Caco-2 (cell line): ENCODE measurements around the gene C16orf54. TPM values are rescaled to one million over a fixed set of nuclear protein-coding genes. Genes with fewer than 3 reads are reported as not detected.
"Not testable (repeated sequence)": the region's sequence is repeated elsewhere in the genome, so short reads cannot be mapped to it uniquely, and the experiment has no call there.

Experiments
- BruUV-seq: library from RNA; stranded (reverse); fragments of 400-500 nt; replicated peaks from 2 replicates; lab custom pipeline; 2021; lab: Mats Ljungman, UMichigan
- CTCF ChIA-PET: fragments of 300-600 bp; sonication (Branson Sonifier 250); formaldehyde crosslinking; loops from one replicate; lab custom pipeline; 2022; ENCODE audit warnings: antibody characterized with exemption; lab: Charles Lee
- POLR2A ChIA-PET: fragments of 300-600 bp; sonication (Branson Sonifier 250); formaldehyde crosslinking; loops from one replicate; lab custom pipeline; 2022; ENCODE audit warnings: antibody characterized with exemption; lab: Charles Lee
- DNase-seq, 2 experiments: peaks; one replicate each; pipeline versions ENCODE4 v3.0.0 to v3.0.0-alpha.2; 2020 to 2022
- H3K27me3 ChIP-seq: replicated peaks from 2 replicates; pipeline ENCODE4 v1.6.0; 2011; ENCODE audit warnings: low read length; ENCODE audit not compliant: control insufficient read depth, insufficient read depth
- H3K36me3 ChIP-seq: 2 replicates; pipeline ENCODE4 v1.5.1; 2011; ENCODE audit warnings: low read length; ENCODE audit not compliant: control insufficient read depth, insufficient read depth
- H3K4me1 ChIP-seq: fragments of 250-450 bp; sonication (Bioruptor Pico); 2 replicates; pipeline ENCODE4 v1.5.1; 2020; ENCODE audit warnings: mild to moderate bottlenecking
- H3K4me3 ChIP-seq: 2 replicates; pipeline ENCODE4 v1.5.1; 2011; ENCODE audit warnings: low read depth, mild to moderate bottlenecking, control low read depth, low read length
- H3K9me3 ChIP-seq: fragments of 250-450 bp; sonication (Bioruptor Pico); 2 replicates; pipeline ENCODE4 v1.5.1; 2020; ENCODE audit warnings: mild to moderate bottlenecking, moderate library complexity
- H3K27ac Mint-ChIP-seq: one replicate; pipeline ENCODE4 v1.8.0; 2022; ENCODE audit warnings: mixed read lengths; ENCODE audit not compliant: unreplicated experiment
- H3K27me3 Mint-ChIP-seq: one replicate; pipeline ENCODE4 v1.8.0; 2022; ENCODE audit warnings: mixed read lengths; ENCODE audit not compliant: insufficient read depth, unreplicated experiment
- H3K36me3 Mint-ChIP-seq: one replicate; pipeline ENCODE4 v1.8.0; 2022; ENCODE audit warnings: mild to moderate bottlenecking, mixed read lengths; ENCODE audit not compliant: insufficient read depth, unreplicated experiment
- H3K4me1 Mint-ChIP-seq: one replicate; pipeline ENCODE4 v1.8.0; 2022; ENCODE audit warnings: low read depth, mixed read lengths; ENCODE audit not compliant: unreplicated experiment
- H3K4me3 Mint-ChIP-seq: one replicate; pipeline ENCODE4 v1.8.0; 2022; ENCODE audit warnings: mild to moderate bottlenecking, moderate library complexity, mixed read lengths; ENCODE audit not compliant: unreplicated experiment
- H3K9me3 Mint-ChIP-seq: one replicate; pipeline ENCODE4 v1.8.0; 2022; ENCODE audit warnings: mixed read lengths; ENCODE audit not compliant: unreplicated experiment
- intact Hi-C: fragments of 100-400 bp; cut with micrococcal nuclease; formaldehyde crosslinking; loops from one replicate; pipeline ENCODE4 v1.10.0; 2022; ENCODE audit not compliant: unreplicated experiment
- total RNA-seq: library from RNA; stranded (reverse); gene quantifications from 2 replicates; pipeline ENCODE4 v1.2.3, GENCODE V29; 2022
- TF ChIP-seq, protein P1 (sequence below), 2 experiments: fragments of 200-600 bp in 1 of 2; IDR thresholded peaks; 1 replicate in 1 of 2; 2 replicates in 1 of 2; pipeline versions ENCODE4 v1.5.1 to v1.8.0; 2011 to 2022; ENCODE audit warnings: antibody characterized with exemption in 1 of 2, control low read depth in 1 of 2, inconsistent platforms in 1 of 2, low read depth in 1 of 2, low read length in 1 of 2, mild to moderate bottlenecking in 1 of 2, moderate library complexity in 1 of 2; ENCODE audit not compliant: insufficient read depth in 1 of 2, severe bottlenecking in 1 of 2, unreplicated experiment in 1 of 2

Gene C16orf54
- total RNA-seq, 1 experiment from 2014 or later, result not detected

DNA sequence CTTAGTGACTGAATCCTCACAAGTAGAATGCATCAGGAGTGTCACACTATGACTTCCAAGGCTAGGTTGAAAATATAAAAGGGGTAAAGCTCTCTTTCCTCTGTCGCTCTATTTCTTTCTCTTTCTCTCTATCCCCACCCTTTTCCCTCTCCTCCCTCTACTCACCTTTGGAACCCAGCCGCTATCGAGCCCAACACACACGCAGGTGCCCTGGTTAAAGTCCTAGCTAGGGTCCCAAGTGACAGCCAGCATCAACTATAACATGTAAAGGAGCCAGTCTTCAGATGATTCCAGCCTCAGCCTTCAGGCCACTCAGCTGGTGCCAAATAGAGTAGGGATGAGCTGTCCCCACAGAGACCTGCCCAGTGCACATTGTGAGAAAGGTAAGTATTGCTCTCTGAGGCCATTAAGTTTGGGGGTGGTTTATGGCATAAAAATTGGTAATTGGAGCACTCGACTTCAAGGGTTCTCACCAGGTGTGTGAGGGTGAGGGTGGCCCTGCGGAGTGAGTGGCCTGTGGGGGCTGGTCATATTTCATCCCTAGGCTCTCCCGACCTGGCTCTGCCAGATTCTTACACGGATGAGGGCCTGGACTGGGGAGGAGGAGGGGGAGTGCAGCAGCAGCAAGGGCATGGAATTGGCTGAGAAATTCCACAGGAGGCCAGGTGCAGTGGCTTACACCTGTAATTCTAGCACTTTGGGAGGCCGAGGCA, 14.9 kb upstream of the C16orf54 start:
- TF ChIP-seq, protein P1, sequence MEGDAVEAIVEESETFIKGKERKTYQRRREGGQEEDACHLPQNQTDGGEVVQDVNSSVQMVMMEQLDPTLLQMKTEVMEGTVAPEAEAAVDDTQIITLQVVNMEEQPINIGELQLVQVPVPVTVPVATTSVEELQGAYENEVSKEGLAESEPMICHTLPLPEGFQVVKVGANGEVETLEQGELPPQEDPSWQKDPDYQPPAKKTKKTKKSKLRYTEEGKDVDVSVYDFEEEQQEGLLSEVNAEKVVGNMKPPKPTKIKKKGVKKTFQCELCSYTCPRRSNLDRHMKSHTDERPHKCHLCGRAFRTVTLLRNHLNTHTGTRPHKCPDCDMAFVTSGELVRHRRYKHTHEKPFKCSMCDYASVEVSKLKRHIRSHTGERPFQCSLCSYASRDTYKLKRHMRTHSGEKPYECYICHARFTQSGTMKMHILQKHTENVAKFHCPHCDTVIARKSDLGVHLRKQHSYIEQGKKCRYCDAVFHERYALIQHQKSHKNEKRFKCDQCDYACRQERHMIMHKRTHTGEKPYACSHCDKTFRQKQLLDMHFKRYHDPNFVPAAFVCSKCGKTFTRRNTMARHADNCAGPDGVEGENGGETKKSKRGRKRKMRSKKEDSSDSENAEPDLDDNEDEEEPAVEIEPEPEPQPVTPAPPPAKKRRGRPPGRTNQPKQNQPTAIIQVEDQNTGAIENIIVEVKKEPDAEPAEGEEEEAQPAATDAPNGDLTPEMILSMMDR (IDR thresholded peaks at IDR 0.05; ENCODE audit: insufficient read depth in 1 of 2, low read depth in 1 of 2, low read length in 1 of 2, severe bottlenecking in 1 of 2, unreplicated experiment in 1 of 2), result no peak
- no peaks in the 10 kb centered on the region for H3K27me3 Mint-ChIP-seq
- Histone ChIP-seq H3K4me3 (peak overlapping the region; percentile 30), H3K4me1 (peaks cover 42% of the 10 kb centered on the region), H3K36me3 (peaks cover 1% of the 10 kb centered on the region; the same call in 1 of the 2 replicates), H3K27me3 (no peaks in the 10 kb centered on the region), H3K9me3 (no peaks in the 10 kb centered on the region)
- CTCF ChIA-PET, result interaction anchor here (0.5 kb wide), 1 partner anchor 165 kb away, joined by 8 read pairs; no protein-coding TSS in a partner anchor
- peak overlapping the region; percentile 78 for H3K27ac Mint-ChIP-seq
- POLR2A ChIA-PET, result interaction anchor here (0.9 kb wide), 1 partner anchor 30 kb away, joined by 3 read pairs; the partner anchor contains the start of gene KIF22
- H3K4me1 Mint-ChIP-seq, result peaks cover 29% of the 10 kb centered on the region
- peak; percentile 23 to 48 for DNase-seq
- H3K9me3 Mint-ChIP-seq, result peaks cover 9% of the 10 kb centered on the region
- BruUV-seq, result no TSS peak
- H3K4me3 Mint-ChIP-seq, result peak overlapping the region; percentile 15
- intact Hi-C loops, result no loop called here
- peaks cover 8% of the 10 kb centered on the region for H3K36me3 Mint-ChIP-seq

DNA sequence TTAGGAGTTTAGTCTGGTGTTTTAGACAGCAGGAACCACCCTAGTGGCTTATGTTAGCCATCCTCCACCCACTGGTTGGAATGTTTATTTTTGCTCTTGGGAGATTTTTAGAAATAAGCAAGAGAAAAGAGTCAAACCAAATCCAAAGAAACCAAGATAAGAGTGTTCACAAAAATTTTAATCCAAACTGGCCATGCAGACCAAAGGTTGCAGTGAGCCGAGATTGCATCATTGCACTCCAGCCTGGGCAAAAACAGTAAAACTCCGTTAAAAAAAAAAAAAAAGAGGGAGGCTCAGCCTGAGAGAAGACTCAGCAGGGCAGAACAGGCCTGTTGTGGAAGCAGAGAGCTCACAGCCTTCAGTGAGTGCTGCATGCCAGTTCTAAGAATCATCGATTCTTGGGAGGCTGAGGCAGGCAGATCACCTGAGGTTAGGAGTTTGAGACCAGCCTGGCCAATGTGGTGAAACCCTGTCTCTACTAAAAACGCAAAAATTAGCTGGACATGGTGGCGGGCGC, 12.2 kb upstream of the C16orf54 start:
- Histone ChIP-seq H3K27me3 (no peaks in the 10 kb centered on the region), H3K4me1 (peaks cover 36% of the 10 kb centered on the region), H3K9me3 (no peaks in the 10 kb centered on the region), H3K4me3 (no peak overlapping the region), H3K36me3 (no peaks in the 10 kb centered on the region)
- ChIA-PET POLR2A (interaction anchor here (1.0 kb wide), 1 partner anchor 79 kb away, joined by 4 read pairs; the partner anchor contains the start of gene QPRT), CTCF (interaction anchor here (0.6 to 2.0 kb wide), 5 partner anchors 11 to 49 kb away, joined by 3 to 8 read pairs (median 5); partner anchors contain the start of gene KIF22)
- H3K9me3 Mint-ChIP-seq, result peaks cover 9% of the 10 kb centered on the region
- H3K4me1 Mint-ChIP-seq, result peaks cover 23% of the 10 kb centered on the region
- peaks cover 8% of the 10 kb centered on the region for H3K36me3 Mint-ChIP-seq
- H3K27ac Mint-ChIP-seq, result peak overlapping the region; percentile 78
- peak; percentile 81 for DNase-seq
- no TSS peak for BruUV-seq
- TF ChIP-seq, protein P1 (IDR thresholded peaks at IDR 0.05; ENCODE audit: insufficient read depth in 1 of 2, low read depth in 1 of 2, low read length in 1 of 2, severe bottlenecking in 1 of 2, unreplicated experiment in 1 of 2), result peak in 1 of 2 experiments; percentile 33
- intact Hi-C loops, result loop anchor here (1.0 kb wide), 1 partner anchor 32 kb away; the partner anchor contains the start of gene KIF22
- no peaks in the 10 kb centered on the region for H3K27me3 Mint-ChIP-seq
- peak overlapping the region; percentile 22 for H3K4me3 Mint-ChIP-seq

DNA sequence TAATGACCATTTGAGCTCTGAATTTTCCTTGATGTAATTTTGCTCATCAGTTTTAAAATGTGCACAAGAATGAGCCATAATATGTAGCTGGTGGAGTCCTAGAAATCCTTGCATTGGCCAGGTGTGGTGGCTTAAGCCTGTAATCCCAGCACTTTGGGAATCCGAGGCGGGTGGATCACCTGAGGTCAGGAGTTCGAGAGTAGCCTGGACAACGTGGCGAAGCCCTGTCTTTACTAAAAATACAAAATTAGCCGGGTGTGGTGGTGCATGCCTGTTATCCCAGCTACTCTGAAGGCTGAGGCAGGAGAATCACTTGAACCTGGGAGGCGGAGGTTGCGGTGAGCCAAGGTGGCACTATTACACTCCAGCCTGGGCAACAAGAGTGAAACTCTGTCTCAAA, 11.3 kb upstream of the C16orf54 start:
- H3K4me3 Mint-ChIP-seq, H3K36me3 Mint-ChIP-seq, H3K9me3 Mint-ChIP-seq, intact Hi-C loops, H3K36me3 ChIP-seq, H3K27me3 ChIP-seq, H3K9me3 ChIP-seq, H3K27me3 Mint-ChIP-seq, BruUV-seq, DNase-seq, H3K4me3 ChIP-seq: not testable (repeated sequence)
- H3K4me1 ChIP-seq, result peaks cover 36% of the 10 kb centered on the region
- peak overlapping the region; percentile 79 for H3K27ac Mint-ChIP-seq
- CTCF ChIA-PET, result interaction anchor here (0.7 to 2.0 kb wide), 4 partner anchors 28 to 91 kb away, joined by 3 to 8 read pairs (median 4); partner anchors contain the start of gene KIF22
- peaks cover 23% of the 10 kb centered on the region for H3K4me1 Mint-ChIP-seq
- POLR2A ChIA-PET, result interaction anchor here (0.7 to 1.7 kb wide), 2 partner anchors 33 to 72 kb away, joined by 4 to 8 read pairs; no protein-coding TSS in a partner anchor
